ENCODE measurements around the gene YWHAH.
A peak's percentile ranks its signal among the peaks of the same experiment; 100 is the strongest.

YWHAH gene

GRCh38 chr22:31948002-31948401, 3.7 kb downstream of the YWHAH start:
- peak in 1 of 56 donors; percentile 16 for DNase-seq

- peak in 3 of 56 donors; percentile 11 to 17 (median 14) for DNase-seq
Observed at GRCh38 chr22:31950226-31950625, 5.9 kb downstream of the YWHAH start.

- DNase-seq = no peak
Observed at GRCh38 chr22:31951194-31952093, 7.1 kb downstream of the YWHAH start.

GRCh38 chr22:31952094-31952401, 7.7 kb downstream of the YWHAH start:
- no peak for DNase-seq

GRCh38 chr22:31952472-31952871, 8.1 kb downstream of the YWHAH start:
- no peak for DNase-seq

- no peak for DNase-seq
Observed at GRCh38 chr22:31953261-31953660, 8.9 kb downstream of the YWHAH start.

GRCh38 chr22:31954535-31955523, 10.5 kb downstream of the YWHAH start:
- DNase-seq = peak in 1 of 56 donors; percentile 13

GRCh38 chr22:31956360-31956759, 12.0 kb downstream of the YWHAH start:
- DNase-seq = no peak

- DNase-seq = no peak
Observed at GRCh38 chr22:31957970-31958594, 13.7 kb downstream of the YWHAH start.

GRCh38 chr22:31958625-31959239, 14.4 kb downstream of the YWHAH start:
- no peak for DNase-seq

- no peak for DNase-seq
Observed at GRCh38 chr22:31960767-31961166, 16.4 kb downstream of the YWHAH start.

- no peak for DNase-seq
Observed at GRCh38 chr22:31962387-31963125, 18.2 kb downstream of the YWHAH start.

- DNase-seq = no peak
Observed at GRCh38 chr22:31968022-31968421, 23.7 kb downstream of the YWHAH start.

- peak in 51 of 56 donors; percentile 12 to 80 (median 48) for DNase-seq
Observed at GRCh38 chr22:31969789-31970489, 25.6 kb downstream of the YWHAH start.

- peak in 53 of 56 donors; percentile 12 to 89 (median 74) for DNase-seq
Observed at GRCh38 chr22:31970490-31971444, 26.4 kb downstream of the YWHAH start.

GRCh38 chr22:31972180-31972579, 27.8 kb downstream of the YWHAH start:
- no peak for DNase-seq

GRCh38 chr22:31973739-31974138, 29.4 kb downstream of the YWHAH start:
- DNase-seq = no peak

- peak in 43 of 56 donors; percentile 1 to 79 (median 38) for DNase-seq
Observed at GRCh38 chr22:31977141-31977841, 33.0 kb downstream of the YWHAH start.
